ENCODE data around the gene RPGRIP1L. TPM values are rescaled to one million over a fixed set of nuclear protein-coding genes. Genes with fewer than 3 reads are reported as not detected.

Gene RPGRIP1L
- total and polyA plus RNA-seq, 2 of the 13 experiments (the other 11 are each of a cell fraction or from before 2014, with no cell fraction given), result 5.0 to 13.5 TPM

- TF ChIP-seq ZBTB40 (IDR thresholded peaks at IDR 0.05), result no peak
- TF ChIP-seq ZBTB40 (CRISPR knock-in tag; IDR thresholded peaks at IDR 0.05), result peak; percentile 90; the same call in 1 of the 2 replicates
- TF ChIP-seq ZSCAN5A (CRISPR knock-in tag; IDR thresholded peaks at IDR 0.05; ENCODE audit: borderline replicate concordance), result peak; percentile 82; the same call in 1 of the 2 replicates
- TF ChIP-seq USF2 (IDR thresholded peaks at IDR 0.05; ENCODE audit: low read depth, low read length), result no peak
- TF ChIP-seq USF2 (CRISPR knock-in tag; IDR thresholded peaks at IDR 0.05; ENCODE audit: borderline replicate concordance), result peak; percentile 60; the same call in 1 of the 2 replicates
- peak; percentile 29; the same call in 1 of the 2 replicates for TF ChIP-seq ZNF746 (CRISPR knock-in tag; IDR thresholded peaks at IDR 0.05)
- TF ChIP-seq ZNF264 (CRISPR knock-in tag; IDR thresholded peaks at IDR 0.05), result no peak
- no peak for TF ChIP-seq ZNF354B (CRISPR knock-in tag; IDR thresholded peaks at IDR 0.05)
- TF ChIP-seq GABPA (IDR thresholded peaks at IDR 0.05; ENCODE audit: low read depth, low read length), result no peak
- peak; percentile 86 for TF ChIP-seq GABPA (CRISPR knock-in tag; IDR thresholded peaks at IDR 0.05; ENCODE audit: low read depth)
- peak; percentile 46 for TF ChIP-seq PATZ1 (CRISPR knock-in tag; IDR thresholded peaks at IDR 0.05)
- 0 out of 2 replicates have a peak, but pooled peaks have one; percentile 66 for TF ChIP-seq ZNF33A (CRISPR knock-in tag; IDR thresholded peaks at IDR 0.05; ENCODE audit: borderline replicate concordance)
- no peak for TF ChIP-seq ZNF33B (CRISPR knock-in tag; IDR thresholded peaks at IDR 0.05)
Measured at GRCh38 chr16:53703590-53704444, at the start of gene RPGRIP1L, which contains the start of gene FTO (continued).
